ENCODE data around the gene FTO. TPM values are rescaled to one million over a fixed set of nuclear protein-coding genes. Genes with fewer than 3 reads are reported as not detected.

The FTO gene
- total RNA-seq, 1 donor from 2014 or later, result 75.6 TPM

DNA sequence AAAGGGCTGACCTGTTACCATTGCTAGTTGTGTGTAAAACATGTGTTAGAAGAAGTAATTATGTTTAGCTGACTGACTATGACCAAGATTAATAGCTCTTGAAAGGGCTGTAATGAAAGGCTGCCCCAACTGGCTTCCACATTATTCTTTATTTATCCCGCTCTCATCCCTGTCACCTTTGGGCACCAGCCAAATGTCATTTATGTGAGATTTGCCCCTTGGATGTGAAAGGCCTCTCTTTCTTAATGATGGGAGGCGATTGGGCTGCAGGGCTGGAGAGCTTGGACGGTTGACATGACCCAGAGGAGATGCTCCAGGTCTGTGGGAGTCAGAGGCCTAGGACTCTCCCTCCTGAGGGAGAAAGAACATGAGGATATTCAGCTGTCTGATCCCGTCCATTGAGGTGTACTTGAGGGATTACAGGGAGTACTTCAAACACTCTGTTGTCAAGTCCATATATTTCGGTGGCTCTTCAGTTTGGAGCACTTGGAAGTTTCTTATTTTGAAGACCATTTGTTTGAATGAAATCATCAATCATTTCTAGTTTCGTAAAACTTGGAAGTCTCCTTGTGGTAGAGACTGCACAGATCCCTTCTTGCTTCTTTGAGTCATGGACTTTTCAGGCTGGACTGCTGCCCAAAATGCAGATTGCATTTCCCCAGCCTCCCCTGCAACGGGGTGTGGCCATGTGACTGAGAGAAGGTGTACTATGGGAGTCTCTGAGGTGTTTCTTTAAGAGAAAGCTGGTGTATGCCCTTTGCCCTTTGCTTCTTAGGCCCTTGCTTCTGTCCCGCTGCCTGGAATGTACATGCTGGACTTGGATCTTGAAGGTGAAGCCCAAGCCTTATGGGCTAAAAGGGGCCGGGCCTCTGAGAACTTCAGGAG lies 51.3 kb downstream of the FTO start:
- peak; percentile 42 for ATAC-seq
- TF ChIP-seq CTCF (IDR thresholded peaks at IDR 0.05), result no peak
- intact Hi-C loops (cut with DNase I), result no loop called here

GRCh38 chr16:53756275-53756996 lies 52.5 kb downstream of the FTO start:
- H3K27ac ChIP-seq, result no peak overlapping the region
- H3K9me3 ChIP-seq, result no peaks in the 10 kb centered on the region
- H3K36me3 ChIP-seq, result no peaks in the 10 kb centered on the region
- no peak for DNase-seq
- peaks cover 17% of the 10 kb centered on the region for H3K4me1 ChIP-seq
- TF ChIP-seq CTCF (IDR thresholded peaks at IDR 0.05), result no peak
- no peak for ATAC-seq
- H3K4me3 ChIP-seq, result no peak overlapping the region
- H3K27me3 ChIP-seq, result no peaks in the 10 kb centered on the region
- intact Hi-C loops (cut with DNase I), result no loop called here

More for the DNA sequence above, 51.3 kb downstream of the FTO start:
- no peak for DNase-seq
- Histone ChIP-seq H3K36me3 (no peaks in the 10 kb centered on the region), H3K9me3 (no peaks in the 10 kb centered on the region), H3K4me3 (no peak overlapping the region), H3K27ac (no peak overlapping the region), H3K4me1 (peaks cover 15% of the 10 kb centered on the region), H3K27me3 (no peaks in the 10 kb centered on the region)

GRCh38 chr16:53757971-53758609 lies 54.1 kb downstream of the FTO start:
- ATAC-seq, result no peak
- H3K4me1 ChIP-seq, result peaks cover 28% of the 10 kb centered on the region
- intact Hi-C loops (cut with DNase I), result no loop called here

GRCh38 chr16:53761962-53762703 lies 58.2 kb downstream of the FTO start:
- Histone ChIP-seq H3K36me3 (no peaks in the 10 kb centered on the region), H3K27me3 (no peaks in the 10 kb centered on the region), H3K9me3 (no peaks in the 10 kb centered on the region), H3K4me1 (peaks cover 16% of the 10 kb centered on the region), H3K4me3 (no peak overlapping the region), H3K27ac (no peak overlapping the region)
- no peak for TF ChIP-seq CTCF (IDR thresholded peaks at IDR 0.05)
- DNase-seq (no peak), ATAC-seq (no peak)
- intact Hi-C loops (cut with DNase I), result no loop called here

More at GRCh38 chr16:53757971-53758609, 54.1 kb downstream of the FTO start:
- DNase-seq, result no peak
- Histone ChIP-seq H3K36me3 (no peaks in the 10 kb centered on the region), H3K4me3 (no peak overlapping the region), H3K27ac (no peak overlapping the region), H3K27me3 (no peaks in the 10 kb centered on the region), H3K9me3 (no peaks in the 10 kb centered on the region)
- no peak for TF ChIP-seq CTCF (IDR thresholded peaks at IDR 0.05)

GRCh38 chr16:53766304-53767016 lies 62.5 kb downstream of the FTO start:
- Histone ChIP-seq H3K27ac (no peak overlapping the region), H3K27me3 (no peaks in the 10 kb centered on the region), H3K4me3 (no peak overlapping the region), H3K36me3 (no peaks in the 10 kb centered on the region), H3K9me3 (no peaks in the 10 kb centered on the region), H3K4me1 (peaks cover 37% of the 10 kb centered on the region)
- ATAC-seq (no peak), DNase-seq (no peak)
- no peak for TF ChIP-seq CTCF (IDR thresholded peaks at IDR 0.05)
- intact Hi-C loops (cut with DNase I), result no loop called here

All from upper lobe of right lung (tissue), 1 donor.